ENCODE measurements around the gene GPX3. TPM values are rescaled to one million over a fixed set of nuclear protein-coding genes. Genes with fewer than 3 reads are reported as not detected.

The GPX3 gene
- 1 to 10 TPM in 2 of 3 donors, under 1 TPM in 1; 0.47 to 1.1 (median 1.0) TPM for total RNA-seq

- DNase-seq (peak; percentile 20), ATAC-seq (peak; percentile 56 to 67)
- H3K4me3 Mint-ChIP-seq: peak within 1 kb of the TSS; percentile 60
- no peaks in the 10 kb centered on the region for H3K27me3 Mint-ChIP-seq (ENCODE audit: low read depth)
- H3K9me3 Mint-ChIP-seq: no peaks in the 10 kb centered on the region
- H3K36me3 Mint-ChIP-seq (ENCODE audit: insufficient read depth): peaks cover 3% of the 10 kb centered on the region
- H3K4me1 Mint-ChIP-seq (ENCODE audit: low read depth): peaks cover 21% of the 10 kb centered on the region
Observed at GRCh38 chr5:151020304-151021110, at the start of gene GPX3. GPX3 (plus strand) TSS chr5:151020591; CDS start chr5:151020655, 64 bp downstream.

- no peak for DNase-seq
- no peak overlapping the region for H3K4me3 Mint-ChIP-seq
- peaks cover 6% of the 10 kb centered on the region for H3K27me3 Mint-ChIP-seq (ENCODE audit: low read depth)
- no peak for ATAC-seq
- H3K9me3 Mint-ChIP-seq: peaks cover 8% of the 10 kb centered on the region
- no peaks in the 10 kb centered on the region for H3K4me1 Mint-ChIP-seq (ENCODE audit: low read depth)
- no peaks in the 10 kb centered on the region for H3K36me3 Mint-ChIP-seq (ENCODE audit: insufficient read depth)
Observed at GRCh38 chr5:150978590-150978989, 41.8 kb upstream of the GPX3 start.

GRCh38 chr5:150987746-150988145 is 32.6 kb upstream of the GPX3 start:
- Mint-ChIP-seq H3K27me3 (ENCODE audit: low read depth) (no peaks in the 10 kb centered on the region), H3K36me3 (ENCODE audit: insufficient read depth) (no peaks in the 10 kb centered on the region), H3K9me3 (no peaks in the 10 kb centered on the region), H3K4me3 (no peak overlapping the region), H3K4me1 (ENCODE audit: low read depth) (no peaks in the 10 kb centered on the region)
- no peak for ATAC-seq
- no peak for DNase-seq

- Mint-ChIP-seq H3K9me3 (peaks cover 12% of the 10 kb centered on the region), H3K36me3 (ENCODE audit: insufficient read depth) (no peaks in the 10 kb centered on the region), H3K4me1 (ENCODE audit: low read depth) (no peaks in the 10 kb centered on the region), H3K4me3 (no peak overlapping the region), H3K27me3 (ENCODE audit: low read depth) (no peaks in the 10 kb centered on the region)
- ATAC-seq (no peak), DNase-seq (no peak)
Observed at GRCh38 chr5:150989695-150990094, 30.7 kb upstream of the GPX3 start.

- Mint-ChIP-seq H3K4me1 (ENCODE audit: low read depth) (no peaks in the 10 kb centered on the region), H3K27me3 (ENCODE audit: low read depth) (no peaks in the 10 kb centered on the region), H3K36me3 (ENCODE audit: insufficient read depth) (no peaks in the 10 kb centered on the region), H3K4me3 (no peak overlapping the region), H3K9me3 (peaks cover 17% of the 10 kb centered on the region)
- DNase-seq (no peak), ATAC-seq (no peak)
Observed at GRCh38 chr5:150992705-150993104, 27.7 kb upstream of the GPX3 start.

- no peak overlapping the region for H3K4me3 Mint-ChIP-seq
Observed at GRCh38 chr5:150993422-150993821, 27.0 kb upstream of the GPX3 start.

GRCh38 chr5:150993826-150994412 is 26.5 kb upstream of the GPX3 start:
- Mint-ChIP-seq H3K4me3 (no peak overlapping the region), H3K36me3 (ENCODE audit: insufficient read depth) (no peaks in the 10 kb centered on the region), H3K27me3 (ENCODE audit: low read depth) (no peaks in the 10 kb centered on the region), H3K4me1 (ENCODE audit: low read depth) (no peaks in the 10 kb centered on the region), H3K9me3 (peaks cover 17% of the 10 kb centered on the region)
- ATAC-seq (no peak), DNase-seq (no peak)

More at GRCh38 chr5:150993422-150993821, 27.0 kb upstream of the GPX3 start:
- no peaks in the 10 kb centered on the region for H3K27me3 Mint-ChIP-seq (ENCODE audit: low read depth)
- DNase-seq (no peak), ATAC-seq (no peak)
- no peaks in the 10 kb centered on the region for H3K4me1 Mint-ChIP-seq (ENCODE audit: low read depth)
- no peaks in the 10 kb centered on the region for H3K36me3 Mint-ChIP-seq (ENCODE audit: insufficient read depth)
- peaks cover 17% of the 10 kb centered on the region for H3K9me3 Mint-ChIP-seq

- DNase-seq (no peak), ATAC-seq (no peak)
- H3K36me3 Mint-ChIP-seq (ENCODE audit: insufficient read depth): no peaks in the 10 kb centered on the region
- peaks cover 5% of the 10 kb centered on the region for H3K9me3 Mint-ChIP-seq
- H3K4me1 Mint-ChIP-seq (ENCODE audit: low read depth): no peaks in the 10 kb centered on the region
- no peaks in the 10 kb centered on the region for H3K27me3 Mint-ChIP-seq (ENCODE audit: low read depth)
- no peak overlapping the region for H3K4me3 Mint-ChIP-seq
Observed at GRCh38 chr5:150999704-151000442, 20.5 kb upstream of the GPX3 start.

GRCh38 chr5:151001436-151001835 is 19.0 kb upstream of the GPX3 start:
- Mint-ChIP-seq H3K36me3 (ENCODE audit: insufficient read depth) (no peaks in the 10 kb centered on the region), H3K27me3 (ENCODE audit: low read depth) (no peaks in the 10 kb centered on the region), H3K9me3 (no peaks in the 10 kb centered on the region), H3K4me3 (no peak overlapping the region), H3K4me1 (ENCODE audit: low read depth) (no peaks in the 10 kb centered on the region)
- DNase-seq (no peak), ATAC-seq (no peak)

GRCh38 chr5:151002250-151002649 is 18.1 kb upstream of the GPX3 start:
- H3K27me3 Mint-ChIP-seq (ENCODE audit: low read depth): no peaks in the 10 kb centered on the region
- ATAC-seq (no peak), DNase-seq (no peak)
- no peaks in the 10 kb centered on the region for H3K4me1 Mint-ChIP-seq (ENCODE audit: low read depth)
- H3K9me3 Mint-ChIP-seq: no peaks in the 10 kb centered on the region
- no peak overlapping the region for H3K4me3 Mint-ChIP-seq
- no peaks in the 10 kb centered on the region for H3K36me3 Mint-ChIP-seq (ENCODE audit: insufficient read depth)

- H3K4me3 Mint-ChIP-seq: no peak overlapping the region
- no peak for DNase-seq
- no peak for ATAC-seq
- no peaks in the 10 kb centered on the region for H3K27me3 Mint-ChIP-seq (ENCODE audit: low read depth)
- H3K9me3 Mint-ChIP-seq: no peaks in the 10 kb centered on the region
- no peaks in the 10 kb centered on the region for H3K4me1 Mint-ChIP-seq (ENCODE audit: low read depth)
- no peaks in the 10 kb centered on the region for H3K36me3 Mint-ChIP-seq (ENCODE audit: insufficient read depth)
Observed at GRCh38 chr5:151002681-151003502, 17.5 kb upstream of the GPX3 start.

- Mint-ChIP-seq H3K4me3 (no peak overlapping the region), H3K27me3 (ENCODE audit: low read depth) (no peaks in the 10 kb centered on the region), H3K36me3 (ENCODE audit: insufficient read depth) (no peaks in the 10 kb centered on the region), H3K4me1 (ENCODE audit: low read depth) (no peaks in the 10 kb centered on the region), H3K9me3 (no peaks in the 10 kb centered on the region)
- DNase-seq (no peak), ATAC-seq (no peak)
Observed at GRCh38 chr5:151003503-151003860, 16.9 kb upstream of the GPX3 start.

GRCh38 chr5:151004499-151004898 is 15.9 kb upstream of the GPX3 start:
- Mint-ChIP-seq H3K4me1 (ENCODE audit: low read depth) (no peaks in the 10 kb centered on the region), H3K27me3 (ENCODE audit: low read depth) (peaks cover 3% of the 10 kb centered on the region), H3K9me3 (no peaks in the 10 kb centered on the region), H3K36me3 (ENCODE audit: insufficient read depth) (no peaks in the 10 kb centered on the region), H3K4me3 (no peak overlapping the region)
- ATAC-seq: no peak
- no peak for DNase-seq
